Prostate gland (tissue), 2 donors: ENCODE measurements around the gene COPS7B.

Experiments used
- CTCF ChIP-seq, 4 experiments: fragments of 200-600 bp in 2 of 4; fragments of 450-650 bp in 2 of 4; sonication (generic) in 2 of 4; IDR thresholded peaks; 1 replicate in 3 of 4; 2 replicates in 1 of 4; pipeline ENCODE4 v1.5.1; 2016 to 2019; ENCODE audit warnings: antibody characterized with exemption in 4 of 4, mild to moderate bottlenecking in 2 of 4, moderate library complexity in 2 of 4
- POLR2A ChIP-seq: fragments of 450-650 bp; IDR thresholded peaks from one replicate; pipeline ENCODE4 v1.6.1; 2016; ENCODE audit warnings: antibody characterized with exemption, mild to moderate bottlenecking

GRCh38 chr2:231764760-231765159 is 21.5 kb upstream of the COPS7B start:
- TF ChIP-seq CTCF (IDR thresholded peaks at IDR 0.05): no peak
- no peak for TF ChIP-seq POLR2A
